Lower leg skin (tissue), 3 donors: Measurements from ENCODE around the gene KMT2C.
"Not testable (repeated sequence)": the region's sequence is repeated elsewhere in the genome, so short reads cannot be mapped to it uniquely, and the experiment has no call there.

Experiments
- CTCF ChIP-seq, 3 donors: fragments of 450-650 bp; IDR thresholded peaks; one replicate each; pipeline ENCODE4 v1.5.1; 2016; ENCODE audit warnings: antibody characterized with exemption in 3 of 3, mild to moderate bottlenecking in 3 of 3, moderate library complexity in 2 of 3
- POLR2A ChIP-seq, 2 donors: fragments of 450-650 bp; IDR thresholded peaks; one replicate each; pipeline ENCODE4 v1.6.1; 2016 to 2017; ENCODE audit warnings: antibody characterized with exemption in 2 of 2, mild to moderate bottlenecking in 1 of 2, moderate library complexity in 1 of 2

- not testable (repeated sequence) for TF ChIP-seq POLR2A, CTCF (IDR thresholded peaks at IDR 0.05)
Measured at GRCh38 chr7:152406030-152406429, 29.8 kb downstream of the KMT2C start.
